ENCODE results near the gene KMT2A. TPM values are rescaled to one million over a fixed set of nuclear protein-coding genes. Genes with fewer than 3 reads are reported as not detected.
A peak's percentile ranks its signal among the peaks of the same experiment; 100 is the strongest.
"Not testable (repeated sequence)": the region's sequence is repeated elsewhere in the genome, so short reads cannot be mapped to it uniquely, and the experiment has no call there.

Gene KMT2A
- total RNA-seq, 1 donor from 2014 or later = 25.6 TPM

GRCh38 chr11:118435290-118435892 is 901 bp upstream of the KMT2A start:
- ATAC-seq = peak; percentile 0

- peak; percentile 0 for ATAC-seq
Measured at GRCh38 chr11:118436639-118437207, 431 bp downstream of the KMT2A start.

- ATAC-seq = no peak
Measured at GRCh38 chr11:118437208-118438125, 1.2 kb downstream of the KMT2A start.

GRCh38 chr11:118438314-118438931 is 2.1 kb downstream of the KMT2A start:
- no peak for ATAC-seq

GRCh38 chr11:118439646-118440045 is 3.4 kb downstream of the KMT2A start:
- ATAC-seq = no peak

- ATAC-seq = no peak
Measured at GRCh38 chr11:118441770-118442275, 5.5 kb downstream of the KMT2A start.

GRCh38 chr11:118442301-118442700 is 6.0 kb downstream of the KMT2A start:
- ATAC-seq = no peak

- ATAC-seq = no peak
Measured at GRCh38 chr11:118442908-118443589, 6.8 kb downstream of the KMT2A start.

- ATAC-seq = no peak
Measured at GRCh38 chr11:118443590-118444218, 7.4 kb downstream of the KMT2A start.

- no peak for ATAC-seq
Measured at GRCh38 chr11:118447423-118447822, 11.1 kb downstream of the KMT2A start.

GRCh38 chr11:118448294-118448693 is 12.0 kb downstream of the KMT2A start:
- no peak for ATAC-seq

GRCh38 chr11:118449316-118449918 is 13.1 kb downstream of the KMT2A start:
- ATAC-seq = no peak

GRCh38 chr11:118450451-118450850 is 14.2 kb downstream of the KMT2A start:
- ATAC-seq = no peak

- no peak for ATAC-seq
Measured at GRCh38 chr11:118462178-118462577, 25.9 kb downstream of the KMT2A start.

GRCh38 chr11:118468968-118469367 is 32.7 kb downstream of the KMT2A start:
- ATAC-seq = not testable (repeated sequence)

GRCh38 chr11:118471030-118471429 is 34.7 kb downstream of the KMT2A start:
- ATAC-seq = no peak

GRCh38 chr11:118473537-118473936 is 37.2 kb downstream of the KMT2A start:
- no peak for ATAC-seq

- ATAC-seq = no peak
Measured at GRCh38 chr11:118476676-118477075, 40.4 kb downstream of the KMT2A start.

GRCh38 chr11:118481238-118481637 is 44.9 kb downstream of the KMT2A start:
- ATAC-seq = not testable (repeated sequence)

- ATAC-seq = no peak
Measured at GRCh38 chr11:118484405-118484804, 48.1 kb downstream of the KMT2A start.

GRCh38 chr11:118485273-118485672 is 49.0 kb downstream of the KMT2A start:
- ATAC-seq = no peak
